ENCODE measurements around the gene MDN1. TPM values are rescaled to one million over a fixed set of nuclear protein-coding genes. Genes with fewer than 3 reads are reported as not detected.

The MDN1 gene
- total and polyA plus RNA-seq, 2 experiments from 2014 or later: 8.0 to 20.9 TPM

GRCh38 chr6:89667872-89668556 lies 151.6 kb downstream of the MDN1 start:
- Histone ChIP-seq H2AFZ (no peak overlapping the region), H3K9me2 (replicated peaks; ENCODE audit: insufficient read depth) (no peaks in the 10 kb centered on the region), H3K79me2 (no peaks in the 10 kb centered on the region), H3K27me3 (no peaks in the 10 kb centered on the region), H3K4me2 (no peak overlapping the region), H3K4me3 (no peak overlapping the region), H4K20me1 (ENCODE audit: insufficient read depth, poor library complexity, severe bottlenecking) (no peaks in the 10 kb centered on the region), H3K9me3 (ENCODE audit: low read depth) (no peaks in the 10 kb centered on the region), H3K27ac (no peak overlapping the region), H3K4me1 (ENCODE audit: insufficient read depth) (no peaks in the 10 kb centered on the region), H3K36me3 (replicated peaks; ENCODE audit: insufficient read depth, low read depth) (no peaks in the 10 kb centered on the region)
- TF ChIP-seq CTCF (IDR thresholded peaks at IDR 0.05; ENCODE audit: poor library complexity): no peak
- TF ChIP-seq EZH2phosphoT487 (IDR thresholded peaks at IDR 0.05; ENCODE audit: low read depth, severe bottlenecking, unreplicated experiment): no peak
- TF ChIP-seq EZH2 (IDR thresholded peaks at IDR 0.05; ENCODE audit: borderline replicate concordance): no peak
- no peak for DNase-seq (ENCODE audit: low spot score)
- WGBS (ENCODE audit: low lambda C conversion rate, missing lambda C conversion rate): 91% methylated on average over 5 of the region's 5 CpGs

- TF ChIP-seq CTCF (IDR thresholded peaks at IDR 0.05; ENCODE audit: poor library complexity) (no peak), EZH2phosphoT487 (IDR thresholded peaks at IDR 0.05; ENCODE audit: low read depth, severe bottlenecking, unreplicated experiment) (no peak), EZH2 (IDR thresholded peaks at IDR 0.05; ENCODE audit: borderline replicate concordance) (no peak)
- H3K27ac ChIP-seq: no peak overlapping the region
- H3K9me2 ChIP-seq (replicated peaks; ENCODE audit: insufficient read depth): no peaks in the 10 kb centered on the region
- DNase-seq (ENCODE audit: low spot score): no peak
- no peak overlapping the region for H3K4me2 ChIP-seq
- H3K4me3 ChIP-seq: no peak overlapping the region
- H4K20me1 ChIP-seq (ENCODE audit: insufficient read depth, poor library complexity, severe bottlenecking): no peaks in the 10 kb centered on the region
- H3K36me3 ChIP-seq (replicated peaks; ENCODE audit: insufficient read depth, low read depth): no peaks in the 10 kb centered on the region
- H3K9me3 ChIP-seq (ENCODE audit: low read depth): no peaks in the 10 kb centered on the region
- no peak overlapping the region for H2AFZ ChIP-seq
- no peaks in the 10 kb centered on the region for H3K4me1 ChIP-seq (ENCODE audit: insufficient read depth)
- no peaks in the 10 kb centered on the region for H3K79me2 ChIP-seq
- WGBS (ENCODE audit: low lambda C conversion rate, missing lambda C conversion rate): 88% methylated on average over 4 of the region's 4 CpGs
- no peaks in the 10 kb centered on the region for H3K27me3 ChIP-seq
These were observed 156.9 kb downstream of the MDN1 start for GRCh38 chr6:89662659-89663223.

GRCh38 chr6:89661559-89661958 lies 158.0 kb downstream of the MDN1 start:
- Histone ChIP-seq H3K4me3 (no peak overlapping the region), H3K9me2 (replicated peaks; ENCODE audit: insufficient read depth) (no peaks in the 10 kb centered on the region), H3K9me3 (ENCODE audit: low read depth) (no peaks in the 10 kb centered on the region), H3K4me2 (no peak overlapping the region), H4K20me1 (ENCODE audit: insufficient read depth, poor library complexity, severe bottlenecking) (no peaks in the 10 kb centered on the region), H3K27ac (no peak overlapping the region), H3K79me2 (no peaks in the 10 kb centered on the region), H3K36me3 (replicated peaks; ENCODE audit: insufficient read depth, low read depth) (no peaks in the 10 kb centered on the region), H3K4me1 (ENCODE audit: insufficient read depth) (no peaks in the 10 kb centered on the region), H3K27me3 (no peaks in the 10 kb centered on the region), H2AFZ (no peak overlapping the region)
- 91% methylated on average over 1 of the region's 1 CpG for WGBS (ENCODE audit: low lambda C conversion rate, missing lambda C conversion rate)
- no peak for DNase-seq (ENCODE audit: low spot score)
- TF ChIP-seq EZH2phosphoT487 (IDR thresholded peaks at IDR 0.05; ENCODE audit: low read depth, severe bottlenecking, unreplicated experiment): no peak
- TF ChIP-seq CTCF (IDR thresholded peaks at IDR 0.05; ENCODE audit: poor library complexity): no peak
- no peak for TF ChIP-seq EZH2 (IDR thresholded peaks at IDR 0.05; ENCODE audit: borderline replicate concordance)

All from hepatocyte (in vitro differentiated cells).